GM21717 (cell line): ENCODE data around the gene KLLN.
"Not testable (repeated sequence)": the region's sequence is repeated elsewhere in the genome, so short reads cannot be mapped to it uniquely, and the experiment has no call there.

Experiments
- ATAC-seq: cut with Tn5 transposase; IDR thresholded peaks from one replicate; pipeline ENCODE4 v1.9.1; 2021; ENCODE audit warnings: mild to moderate bottlenecking, moderate library complexity; ENCODE audit not compliant: unreplicated experiment

Gene KLLN, protein sequence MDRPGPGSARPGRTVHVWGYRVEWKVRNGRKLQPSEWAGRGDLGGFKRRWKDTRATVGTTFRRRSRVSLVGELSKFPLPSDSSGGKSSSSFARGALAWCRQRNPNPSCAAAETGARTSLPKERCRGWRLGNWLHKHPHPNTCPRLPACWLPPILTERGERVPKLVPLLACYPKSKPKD

DNA sequence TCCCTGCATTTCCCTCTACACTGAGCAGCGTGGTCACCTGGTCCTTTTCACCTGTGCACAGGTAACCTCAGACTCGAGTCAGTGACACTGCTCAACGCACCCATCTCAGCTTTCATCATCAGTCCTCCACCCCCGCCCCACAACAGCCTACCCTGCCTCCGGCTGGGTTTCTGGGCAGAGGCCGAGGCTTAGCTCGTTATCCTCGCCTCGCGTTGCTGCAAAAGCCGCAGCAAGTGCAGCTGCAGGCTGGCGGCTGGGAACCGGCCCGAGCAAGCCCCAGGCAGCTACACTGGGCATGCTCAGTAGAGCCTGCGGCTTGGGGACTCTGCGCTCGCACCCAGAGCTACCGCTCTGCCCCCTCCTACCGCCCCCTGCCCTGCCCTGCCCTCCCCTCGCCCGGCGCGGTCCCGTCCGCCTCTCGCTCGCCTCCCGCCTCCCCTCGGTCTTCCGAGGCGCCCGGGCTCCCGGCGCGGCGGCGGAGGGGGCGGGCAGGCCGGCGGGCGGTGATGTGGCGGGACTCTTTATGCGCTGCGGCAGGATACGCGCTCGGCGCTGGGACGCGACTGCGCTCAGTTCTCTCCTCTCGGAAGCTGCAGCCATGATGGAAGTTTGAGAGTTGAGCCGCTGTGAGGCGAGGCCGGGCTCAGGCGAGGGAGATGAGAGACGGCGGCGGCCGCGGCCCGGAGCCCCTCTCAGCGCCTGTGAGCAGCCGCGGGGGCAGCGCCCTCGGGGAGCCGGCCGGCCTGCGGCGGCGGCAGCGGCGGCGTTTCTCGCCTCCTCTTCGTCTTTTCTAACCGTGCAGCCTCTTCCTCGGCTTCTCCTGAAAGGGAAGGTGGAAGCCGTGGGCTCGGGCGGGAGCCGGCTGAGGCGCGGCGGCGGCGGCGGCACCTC is at the start of gene KLLN, which contains the start of gene PTEN:
KLLN (minus strand) TSS at position 481 of the 891 bp plus-strand sequence. CDS start 1,046 bp downstream, outside the sequence.
PTEN (plus strand) TSS at position 573 of the 891 bp plus-strand sequence. CDS start 845 bp downstream, outside the sequence.
- peak; percentile 33 for ATAC-seq

DNA sequence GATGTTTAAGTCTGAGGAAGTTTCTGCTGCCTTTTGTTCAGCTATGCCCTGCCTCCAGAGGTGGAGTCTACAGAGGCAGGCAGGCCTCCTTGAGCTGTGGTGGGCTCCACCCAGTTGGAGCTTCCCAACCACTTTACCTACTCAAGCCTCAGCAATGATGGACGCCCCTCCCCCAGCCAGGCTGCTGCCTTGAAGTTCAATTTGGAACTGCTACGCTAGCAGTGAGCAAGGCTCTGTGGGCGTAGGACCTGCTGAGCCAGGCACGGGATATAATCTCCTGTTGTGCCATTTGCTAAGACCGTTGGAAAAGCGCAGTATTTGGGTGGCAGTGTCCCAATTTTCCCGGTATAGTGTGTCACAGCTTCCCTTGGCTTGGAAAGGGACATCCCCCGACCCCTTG is 40.1 kb upstream of the KLLN start:
- not testable (repeated sequence) for ATAC-seq

DNA sequence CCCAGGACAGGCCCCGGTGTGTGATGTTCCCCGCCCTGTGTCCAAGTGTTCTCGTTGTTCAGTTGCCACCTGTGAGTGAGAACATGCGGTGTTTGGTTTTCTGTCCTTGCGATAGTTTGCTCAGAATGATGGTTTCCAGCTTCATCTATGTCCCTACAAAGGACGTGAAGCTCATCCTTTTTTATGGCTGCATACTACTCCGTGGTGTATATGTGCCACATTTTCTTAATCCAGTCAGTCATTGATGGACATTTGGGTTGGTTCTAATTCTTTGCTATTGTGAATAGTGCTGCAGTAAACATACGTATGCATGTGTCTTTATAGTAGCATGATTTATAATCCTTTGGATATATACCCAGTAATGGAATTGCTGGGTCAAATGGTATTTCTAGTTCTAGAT is 34.6 kb upstream of the KLLN start:
- not testable (repeated sequence) for ATAC-seq

DNA sequence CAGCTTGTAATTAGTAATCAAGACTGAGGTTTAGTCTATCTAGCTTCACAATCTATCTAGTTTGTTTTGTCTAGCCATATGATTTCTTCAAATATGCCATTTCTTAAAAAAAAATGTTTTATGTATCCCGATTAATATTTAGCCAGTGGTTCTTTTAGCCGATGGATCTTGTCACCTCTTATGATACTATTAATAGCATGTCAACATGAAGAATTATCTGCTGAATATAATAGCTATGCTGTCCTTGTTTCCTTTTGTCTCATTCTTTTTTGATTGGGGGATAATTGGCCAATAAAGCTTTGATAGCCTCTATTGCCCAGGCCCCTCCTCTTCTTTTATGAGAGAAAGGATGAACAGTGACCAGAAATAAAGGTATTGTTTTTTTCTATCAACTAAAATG is 32.9 kb upstream of the KLLN start:
- no peak for ATAC-seq

DNA sequence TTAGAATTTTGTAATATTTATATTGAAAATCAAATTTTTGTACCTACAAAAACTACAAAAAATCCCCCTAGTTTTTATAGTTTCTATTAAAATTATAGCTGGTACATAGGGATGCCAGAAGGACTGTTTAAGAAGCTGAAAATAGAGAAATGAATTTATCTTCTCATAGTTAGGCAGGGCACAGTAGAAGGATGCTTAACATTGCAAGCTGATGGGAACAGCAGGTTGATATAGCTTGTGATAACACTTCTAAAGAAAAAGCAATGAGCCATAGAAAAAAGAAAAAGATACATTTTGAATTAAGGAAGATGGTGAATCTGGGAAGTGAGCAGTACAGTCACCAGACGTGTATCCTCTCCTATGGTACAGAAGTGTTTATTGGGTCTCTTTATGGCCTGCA is 32.1 kb upstream of the KLLN start:
- ATAC-seq = no peak

DNA sequence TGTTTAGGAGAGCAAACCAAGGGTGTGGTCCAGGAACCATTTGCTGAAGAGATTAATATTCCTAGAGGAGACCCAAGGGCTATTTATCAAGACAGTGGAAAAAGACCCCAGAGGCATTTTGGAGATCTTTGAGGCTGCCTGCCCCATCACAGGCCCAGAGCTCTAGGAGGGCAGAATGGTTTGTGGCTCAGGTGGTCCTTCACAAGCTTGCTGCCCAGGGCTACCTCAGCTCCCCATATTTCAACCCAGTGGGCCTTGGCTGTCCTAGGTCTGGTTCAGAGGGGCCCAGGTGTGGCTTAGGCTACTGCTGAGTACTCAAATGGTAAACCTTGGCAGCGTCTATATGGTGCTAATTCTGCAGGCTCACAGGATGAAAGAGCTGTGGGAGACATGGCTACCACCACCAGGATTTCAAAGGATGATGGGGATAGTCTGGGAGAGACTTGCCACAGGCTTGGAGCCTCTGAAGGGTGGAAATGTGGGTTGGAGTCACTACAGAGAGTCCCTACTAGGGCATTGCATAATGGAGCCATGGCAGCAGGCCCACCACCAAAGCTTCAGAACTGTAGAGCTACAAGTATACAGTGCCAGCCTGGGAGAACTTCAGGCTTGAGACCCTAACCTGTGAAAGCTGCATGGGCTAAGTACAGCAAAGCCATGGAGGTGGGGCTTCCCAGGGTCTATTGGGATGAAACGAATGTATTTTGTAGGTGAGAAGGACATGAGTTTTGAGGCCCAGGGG is 24.4 kb upstream of the KLLN start:
- no peak for ATAC-seq

DNA sequence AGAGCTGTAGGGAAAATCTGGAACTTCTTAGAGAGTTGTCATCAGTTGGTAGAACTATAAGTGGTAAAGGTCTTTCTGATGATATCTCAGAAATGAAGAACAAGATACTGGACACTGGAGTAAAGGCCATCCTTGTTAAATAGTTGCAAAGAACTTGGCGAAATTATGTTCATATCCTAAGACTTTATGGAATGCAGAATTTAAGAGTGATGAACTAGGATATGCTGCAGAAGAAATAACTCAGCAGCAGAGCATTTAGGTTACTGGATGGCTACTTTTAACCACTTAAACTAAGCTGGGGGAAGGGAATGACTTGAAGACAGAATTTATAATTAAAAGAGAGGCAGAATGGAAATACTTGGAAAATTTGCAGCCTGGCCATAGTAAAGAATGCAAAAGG is 23.8 kb upstream of the KLLN start:
- no peak for ATAC-seq

DNA sequence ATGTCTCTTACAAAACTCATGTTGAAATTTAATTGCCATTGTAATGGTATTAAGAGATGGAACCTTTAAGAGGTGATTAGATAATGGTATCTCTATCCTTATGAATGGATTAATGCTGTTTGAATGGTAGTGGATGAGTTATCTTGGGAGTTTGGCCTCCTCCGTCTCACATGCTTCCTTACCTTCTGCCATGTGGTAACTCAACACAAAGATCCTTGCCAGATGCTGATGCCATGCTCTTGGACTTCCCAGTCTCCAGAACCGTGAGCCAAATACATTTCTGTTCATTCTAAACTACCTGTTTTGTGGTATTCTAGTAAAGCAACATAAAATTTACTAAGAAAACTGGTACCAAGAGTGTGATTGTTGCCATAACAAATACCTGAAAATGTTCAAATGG is 23.3 kb upstream of the KLLN start:
- ATAC-seq = no peak

DNA sequence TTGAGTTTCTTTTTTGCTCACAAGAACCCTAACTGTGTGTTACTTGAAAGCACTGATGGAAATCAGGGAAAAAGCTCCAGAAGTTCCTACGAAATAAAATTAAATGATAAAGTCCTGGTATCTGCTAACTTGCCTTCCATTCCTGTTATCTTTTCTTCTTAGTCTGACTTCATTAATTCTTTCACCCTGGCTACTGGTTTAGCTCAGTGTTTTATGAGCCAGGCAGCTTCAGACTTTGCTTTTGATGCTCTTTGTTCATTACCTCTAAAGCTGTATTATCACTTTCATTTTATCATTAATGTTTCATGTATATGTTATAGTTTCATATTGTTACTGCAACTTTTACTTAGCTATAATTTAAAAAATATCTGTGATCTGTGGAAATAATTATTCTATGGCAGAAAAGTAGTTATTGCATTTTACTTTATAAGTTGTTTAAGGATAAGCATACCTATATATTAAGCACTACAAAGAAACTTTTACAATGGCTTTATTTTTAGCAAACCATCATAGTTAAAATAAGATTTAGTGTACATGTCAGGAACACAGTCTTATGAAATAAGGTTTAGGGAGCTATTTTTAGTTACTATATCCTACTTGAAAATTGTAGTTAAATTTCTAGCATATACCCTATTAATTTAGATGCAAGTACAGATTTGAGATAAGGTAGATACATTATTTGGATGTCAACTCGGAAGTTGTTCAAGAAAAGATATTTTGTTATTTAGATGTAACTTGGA is 19.4 kb upstream of the KLLN start:
- no peak for ATAC-seq

DNA sequence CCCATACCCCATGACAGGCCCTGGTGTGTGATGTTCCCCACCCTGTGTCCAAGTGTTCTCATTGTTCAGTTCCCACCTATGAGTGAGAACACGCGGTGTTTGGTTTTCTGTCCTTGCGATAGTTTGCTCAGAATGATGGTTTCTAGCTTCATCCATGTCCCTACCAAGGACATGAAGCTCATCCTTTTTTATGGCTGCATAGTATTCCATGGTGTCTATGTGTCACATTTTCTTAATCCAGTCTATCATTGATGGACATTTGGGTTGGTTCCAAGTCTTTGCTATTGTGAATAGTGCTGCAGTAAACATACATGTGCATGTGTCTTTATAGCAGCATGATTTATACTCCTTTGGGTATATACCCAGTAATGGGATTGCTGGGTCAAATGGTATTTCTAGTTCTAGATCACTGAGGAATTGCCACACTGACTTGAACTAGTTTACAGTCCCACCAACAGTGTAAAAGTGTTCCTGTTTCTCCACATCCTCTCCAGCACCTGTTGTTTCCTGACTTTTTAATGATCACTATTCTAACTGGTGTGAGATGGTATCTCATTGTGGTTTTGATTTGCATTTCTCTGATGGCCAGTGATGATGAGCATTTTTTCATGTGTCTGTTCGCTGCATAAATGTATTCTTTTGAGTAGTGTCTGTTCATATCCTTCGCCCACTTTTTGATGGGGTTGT is 18.2 kb upstream of the KLLN start:
- not testable (repeated sequence) for ATAC-seq

DNA sequence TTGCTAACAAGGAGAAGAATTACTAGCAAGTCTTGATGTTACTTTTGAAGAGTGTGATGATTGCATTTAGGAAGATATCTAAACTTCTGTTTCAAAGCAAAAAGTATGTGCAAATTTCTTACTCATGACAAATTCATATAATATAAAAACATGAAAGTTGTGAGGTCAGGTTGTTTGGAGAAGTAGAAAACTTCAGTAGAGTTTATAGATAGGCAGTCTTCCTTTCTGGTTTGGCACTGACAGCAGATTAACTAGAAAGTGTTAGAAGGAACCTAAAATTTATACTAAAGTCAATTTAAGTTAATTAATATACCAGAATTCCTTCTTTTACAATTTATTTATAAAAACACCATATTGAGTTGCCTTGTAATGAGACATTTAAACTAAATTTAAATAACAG is 17.0 kb upstream of the KLLN start:
- no peak for ATAC-seq

DNA sequence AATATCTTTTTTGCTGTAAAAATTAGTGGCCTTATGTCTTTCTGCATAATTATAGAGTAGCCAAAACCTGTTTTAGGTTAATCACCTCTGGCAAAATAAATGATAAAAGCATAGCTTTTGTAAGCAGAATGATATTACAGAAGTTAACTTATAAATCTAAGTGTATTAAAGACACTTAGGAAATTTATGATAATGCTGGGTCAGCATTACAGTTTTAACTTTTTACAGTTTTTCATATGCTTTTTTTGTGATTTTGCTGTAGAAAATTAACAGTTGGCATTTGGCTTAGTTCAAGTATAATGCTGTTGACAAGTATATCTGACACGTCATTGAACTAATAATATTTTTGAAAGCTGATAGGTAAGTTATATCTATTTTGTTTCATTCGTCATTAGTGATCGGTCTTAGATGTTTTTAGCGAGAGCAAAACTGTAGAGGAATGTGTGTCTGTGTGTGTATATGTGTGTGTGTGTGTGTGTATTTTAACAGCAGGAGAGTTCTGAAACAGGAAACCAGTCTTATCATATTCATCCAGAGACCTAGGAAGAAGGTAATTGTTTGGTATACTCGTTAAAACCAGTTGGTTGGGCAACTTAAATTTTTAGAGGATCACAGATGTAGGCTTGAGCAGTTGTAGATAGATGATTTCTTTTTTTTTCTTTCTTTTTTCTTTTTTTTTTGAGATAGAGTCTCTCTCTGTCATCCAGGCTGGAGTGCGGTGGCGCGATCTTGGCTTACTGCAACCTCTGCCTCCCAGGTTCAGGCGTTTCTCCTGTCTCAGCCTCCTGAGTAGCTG is 15.5 kb upstream of the KLLN start:
- ATAC-seq = no peak

DNA sequence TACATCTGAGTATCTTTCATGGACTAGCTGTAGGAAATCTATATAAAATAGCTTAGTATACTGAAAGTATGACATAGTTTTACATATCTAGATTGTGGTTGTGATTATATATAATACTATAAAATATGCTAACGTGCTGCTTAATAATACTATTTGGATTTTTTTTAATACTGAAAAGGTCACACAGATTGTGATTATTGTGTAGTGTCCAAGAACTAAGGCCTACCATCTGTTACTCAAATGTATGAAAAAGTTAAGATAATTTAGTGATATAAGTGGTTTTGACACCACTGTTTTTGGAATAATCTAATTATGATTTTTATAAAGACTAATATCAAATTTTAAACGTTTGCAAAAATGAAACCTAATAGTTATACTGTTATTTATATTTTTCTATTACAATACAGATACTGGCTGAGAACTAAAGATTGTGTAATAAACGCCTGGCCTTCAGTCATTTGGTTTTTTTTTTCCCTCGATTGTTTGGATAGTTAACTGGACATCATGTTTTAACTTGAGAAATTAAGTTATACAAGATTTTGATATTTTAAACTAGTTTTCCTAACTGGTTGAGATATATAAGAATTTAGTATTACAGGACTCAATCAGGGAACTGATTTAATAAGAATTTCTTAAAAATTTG is 12.7 kb upstream of the KLLN start:
- no peak for ATAC-seq

DNA sequence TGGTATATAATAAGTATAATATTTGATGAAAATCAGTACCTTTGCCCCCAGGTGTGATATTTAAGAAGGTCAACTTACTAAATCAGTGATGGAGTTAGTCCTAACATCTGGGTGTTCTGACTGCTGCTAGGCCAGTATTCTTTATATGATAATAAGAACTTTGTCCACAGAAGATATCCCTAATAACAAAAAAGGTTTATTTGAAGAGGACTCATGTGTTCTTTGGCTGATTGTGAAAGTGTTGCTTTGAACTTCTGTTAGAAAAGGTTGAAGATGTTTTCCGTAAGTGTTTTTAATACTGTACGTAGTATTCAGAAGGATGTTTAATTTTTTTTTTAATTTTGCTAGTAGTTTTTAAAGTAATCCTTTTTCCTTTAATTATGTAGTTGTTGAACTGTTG is 10.3 kb upstream of the KLLN start:
- ATAC-seq = no peak

DNA sequence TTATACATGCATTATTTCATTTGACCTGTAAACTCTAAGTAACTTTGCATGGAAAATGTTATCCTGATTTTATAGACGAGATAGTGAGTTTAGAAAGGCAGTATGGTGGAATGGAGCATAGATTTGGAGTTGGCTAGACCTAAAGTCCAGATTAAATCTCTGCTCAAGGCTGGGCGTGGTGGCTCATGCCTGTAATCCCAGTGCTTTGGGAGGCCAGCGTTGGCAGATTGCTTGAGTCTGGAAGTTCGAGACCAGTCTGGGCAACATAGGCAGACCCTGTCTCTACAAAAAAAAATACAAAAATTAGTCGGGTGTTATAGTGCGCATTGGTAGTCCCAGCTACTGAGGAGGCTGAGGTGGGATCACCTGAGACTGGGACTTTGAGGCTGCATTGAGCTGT is 9.5 kb upstream of the KLLN start:
- no peak for ATAC-seq

DNA sequence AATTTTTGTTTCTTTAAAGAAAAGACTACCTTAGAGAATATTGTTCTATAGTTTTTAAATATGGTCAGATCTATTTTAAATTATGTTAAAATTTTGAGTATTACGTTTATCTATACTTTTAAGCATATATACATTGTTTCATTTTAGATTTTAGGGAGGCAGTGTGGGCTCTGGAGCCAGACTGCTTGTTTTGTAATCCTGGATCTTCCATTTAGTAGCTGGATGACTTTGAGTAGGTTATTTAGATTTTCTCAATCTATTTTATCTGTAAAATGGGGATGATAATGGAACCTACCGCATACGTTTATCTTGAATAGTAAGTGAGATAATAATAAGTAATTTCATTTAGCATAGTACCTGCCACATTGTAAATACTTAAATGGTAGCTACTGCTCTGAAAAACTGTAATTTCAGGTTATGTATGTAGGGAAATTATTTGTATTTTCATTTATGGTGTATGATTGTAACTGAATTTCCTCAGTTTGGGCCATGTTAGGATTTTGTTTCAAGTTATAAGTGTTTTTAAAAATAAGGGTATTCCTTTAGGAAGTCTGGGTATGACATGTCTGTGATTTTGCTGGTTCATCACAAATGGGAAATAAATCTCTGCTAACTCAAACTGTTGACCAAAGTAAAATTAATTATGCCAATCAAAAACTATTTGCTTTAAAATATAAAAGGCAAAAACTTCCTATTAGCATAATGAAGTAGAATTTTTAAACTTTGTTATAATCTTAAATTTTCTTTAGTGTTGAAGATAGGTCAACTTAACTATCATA is 6.6 kb upstream of the KLLN start:
- no peak for ATAC-seq

DNA sequence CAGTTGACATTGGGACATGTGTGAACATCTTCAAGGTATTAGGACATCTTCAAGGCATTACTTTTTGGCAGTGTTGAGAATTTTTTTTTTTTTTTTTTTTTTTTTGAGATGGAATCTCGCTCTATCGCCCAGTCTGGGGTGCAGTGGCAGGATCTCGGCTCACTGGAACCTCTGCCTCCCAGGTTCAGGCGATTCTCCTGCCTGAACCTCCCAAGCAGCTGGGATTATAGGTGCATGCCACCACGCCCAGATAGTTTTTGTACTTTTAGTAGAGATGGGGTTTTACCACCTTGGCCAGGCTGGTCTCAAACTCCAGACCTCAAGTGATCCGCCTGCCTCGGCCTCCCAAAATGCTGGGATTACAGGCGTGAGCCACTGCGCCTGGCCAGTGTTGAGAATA is 5.8 kb upstream of the KLLN start:
- ATAC-seq = not testable (repeated sequence)

DNA sequence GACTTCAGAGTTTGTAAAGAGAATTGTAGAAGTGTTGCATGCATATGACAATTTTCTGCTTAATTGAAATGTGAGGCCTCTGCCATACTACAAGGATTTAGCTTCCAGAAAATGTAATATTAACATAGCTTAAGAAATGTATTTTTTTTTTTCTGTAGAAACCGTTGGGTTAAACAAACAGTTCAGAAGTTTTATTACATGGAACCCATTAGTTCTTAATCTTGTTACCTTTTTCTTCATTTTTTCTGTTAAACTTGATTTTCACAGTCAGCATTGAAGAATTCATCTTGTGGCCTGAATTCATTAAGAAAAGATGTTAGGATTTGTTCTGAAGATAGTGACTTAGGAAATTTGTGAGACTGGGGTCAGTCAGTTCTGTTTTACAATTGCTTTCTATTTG is 4.9 kb upstream of the KLLN start:
- no peak for ATAC-seq
